PFSK-1 (cell line): ENCODE measurements around the gene FBLIM1.

ENCODE experiments used
- FOXP2 ChIP-seq: optimal IDR thresholded peaks from 2 replicates; pipeline ENCODE3; 2011; ENCODE audit warnings: borderline replicate concordance, control low read depth, inconsistent platforms; ENCODE audit not compliant: insufficient read depth; ENCODE audit errors: extremely low read length, extremely low read depth
- POLR2AphosphoS5 ChIP-seq: IDR thresholded peaks from 2 replicates; pipeline ENCODE4 v1.6.1; 2012; ENCODE audit warnings: low read depth, mild to moderate bottlenecking, control low read depth, low read length, moderate library complexity
- SIN3A ChIP-seq: IDR thresholded peaks from 2 replicates; pipeline ENCODE4 v1.6.1; 2012; ENCODE audit warnings: mild to moderate bottlenecking, low read length, moderate library complexity, borderline replicate concordance; ENCODE audit not compliant: insufficient read depth
- TAF1 ChIP-seq: IDR thresholded peaks from 2 replicates; pipeline ENCODE4 v1.6.1; 2012; ENCODE audit warnings: low read length, control low read depth, borderline replicate concordance; ENCODE audit not compliant: insufficient read depth
- TF ChIP-seq, protein P1 (sequence below), 2 experiments: IDR thresholded peaks; 2 replicates each; pipeline versions ENCODE4 v1.6.1 to v1.8.0; 2011 to 2012; ENCODE audit warnings: low read depth in 2 of 2, low read length in 2 of 2, control low read depth in 1 of 2, inconsistent platforms in 1 of 2, mild to moderate bottlenecking in 1 of 2, moderate library complexity in 1 of 2; ENCODE audit not compliant: insufficient read depth in 1 of 2

FBLIM1 gene

GRCh38 chr1:15799004-15799867, 40.6 kb downstream of the FBLIM1 start:
- TF ChIP-seq FOXP2 = no peak
- no peak for TF ChIP-seq TAF1
- TF ChIP-seq, protein P1, sequence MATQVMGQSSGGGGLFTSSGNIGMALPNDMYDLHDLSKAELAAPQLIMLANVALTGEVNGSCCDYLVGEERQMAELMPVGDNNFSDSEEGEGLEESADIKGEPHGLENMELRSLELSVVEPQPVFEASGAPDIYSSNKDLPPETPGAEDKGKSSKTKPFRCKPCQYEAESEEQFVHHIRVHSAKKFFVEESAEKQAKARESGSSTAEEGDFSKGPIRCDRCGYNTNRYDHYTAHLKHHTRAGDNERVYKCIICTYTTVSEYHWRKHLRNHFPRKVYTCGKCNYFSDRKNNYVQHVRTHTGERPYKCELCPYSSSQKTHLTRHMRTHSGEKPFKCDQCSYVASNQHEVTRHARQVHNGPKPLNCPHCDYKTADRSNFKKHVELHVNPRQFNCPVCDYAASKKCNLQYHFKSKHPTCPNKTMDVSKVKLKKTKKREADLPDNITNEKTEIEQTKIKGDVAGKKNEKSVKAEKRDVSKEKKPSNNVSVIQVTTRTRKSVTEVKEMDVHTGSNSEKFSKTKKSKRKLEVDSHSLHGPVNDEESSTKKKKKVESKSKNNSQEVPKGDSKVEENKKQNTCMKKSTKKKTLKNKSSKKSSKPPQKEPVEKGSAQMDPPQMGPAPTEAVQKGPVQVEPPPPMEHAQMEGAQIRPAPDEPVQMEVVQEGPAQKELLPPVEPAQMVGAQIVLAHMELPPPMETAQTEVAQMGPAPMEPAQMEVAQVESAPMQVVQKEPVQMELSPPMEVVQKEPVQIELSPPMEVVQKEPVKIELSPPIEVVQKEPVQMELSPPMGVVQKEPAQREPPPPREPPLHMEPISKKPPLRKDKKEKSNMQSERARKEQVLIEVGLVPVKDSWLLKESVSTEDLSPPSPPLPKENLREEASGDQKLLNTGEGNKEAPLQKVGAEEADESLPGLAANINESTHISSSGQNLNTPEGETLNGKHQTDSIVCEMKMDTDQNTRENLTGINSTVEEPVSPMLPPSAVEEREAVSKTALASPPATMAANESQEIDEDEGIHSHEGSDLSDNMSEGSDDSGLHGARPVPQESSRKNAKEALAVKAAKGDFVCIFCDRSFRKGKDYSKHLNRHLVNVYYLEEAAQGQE (IDR thresholded peaks at IDR 0.05; ENCODE audit: insufficient read depth in 1 of 2, low read depth in 2 of 2, low read length in 2 of 2) = no peak

GRCh38 chr1:15799928-15800835, 41.6 kb downstream of the FBLIM1 start:
- TF ChIP-seq POLR2AphosphoS5 (no peak), FOXP2 (no peak), TAF1 (no peak), SIN3A (no peak)
- TF ChIP-seq, protein P1 (IDR thresholded peaks at IDR 0.05; ENCODE audit: insufficient read depth in 1 of 2, low read depth in 2 of 2, low read length in 2 of 2) = 0 out of 4 replicates have a peak, but pooled peaks of 1 of the 2 experiments have one; percentile 47

DNA sequence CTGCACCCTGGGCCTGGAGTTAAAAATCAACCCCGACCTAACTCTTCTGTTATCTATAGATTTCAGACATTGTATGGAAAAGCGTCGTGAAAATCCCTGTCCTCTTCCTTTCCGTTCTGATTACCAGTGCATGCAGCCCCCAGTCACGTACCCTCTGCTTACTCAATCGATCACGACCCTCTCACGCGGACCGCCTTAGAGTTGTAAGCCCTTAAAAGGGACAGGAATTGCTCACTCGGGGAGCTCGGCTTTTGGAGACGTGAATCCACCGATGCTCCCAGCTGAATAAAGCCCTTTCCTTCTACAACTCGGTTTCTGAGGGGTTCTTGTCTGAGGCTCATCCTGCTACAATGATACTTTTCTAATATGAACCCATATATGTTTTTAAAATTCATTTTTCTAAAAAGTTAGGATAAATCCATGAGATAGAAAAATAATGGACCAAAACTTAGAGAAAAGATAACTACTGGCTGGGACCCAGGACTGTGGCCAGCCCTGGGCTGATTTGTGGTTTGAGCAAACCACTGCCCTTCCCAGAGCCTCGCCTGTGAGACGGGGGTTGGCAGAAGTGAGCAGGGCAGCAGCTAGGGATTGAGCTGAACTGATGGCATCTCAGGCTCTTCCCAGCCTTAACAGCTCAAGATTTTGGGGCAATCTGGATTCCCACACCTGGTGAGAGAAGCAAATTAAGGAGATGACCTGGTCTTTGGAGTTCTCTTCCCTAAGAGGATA, 43.8 kb downstream of the FBLIM1 start:
- no peak for TF ChIP-seq TAF1
- TF ChIP-seq, protein P1 (IDR thresholded peaks at IDR 0.05; ENCODE audit: insufficient read depth in 1 of 2, low read depth in 2 of 2, low read length in 2 of 2) = no peak
- no peak for TF ChIP-seq SIN3A
- no peak for TF ChIP-seq POLR2AphosphoS5
- TF ChIP-seq FOXP2 = no peak

- TF ChIP-seq POLR2AphosphoS5 (no peak), SIN3A (no peak), FOXP2 (no peak), TAF1 (no peak)
- TF ChIP-seq, protein P1 (IDR thresholded peaks at IDR 0.05; ENCODE audit: insufficient read depth in 1 of 2, low read depth in 2 of 2, low read length in 2 of 2) = no peak
These were observed 44.8 kb downstream of the FBLIM1 start for GRCh38 chr1:15803380-15803779.
